ENCODE results near the gene IPO11. TPM values are rescaled to one million over a fixed set of nuclear protein-coding genes. Genes with fewer than 3 reads are reported as not detected.

Gene IPO11
- total and polyA plus RNA-seq, 2 experiments from 2014 or later: 18.7 to 64.7 TPM

- TF ChIP-seq ZNF462 (CRISPR knock-in tag; IDR thresholded peaks at IDR 0.05): no peak
These were observed 149.3 kb downstream of the IPO11 start (continued) for GRCh38 chr5:62561896-62562295.

GRCh38 chr5:62562867-62563266 is 150.3 kb downstream of the IPO11 start:
- Histone ChIP-seq H4K20me1 (replicated peaks; ENCODE audit: insufficient read depth) (no peaks in the 10 kb centered on the region), H3K27me3 (ENCODE audit: insufficient read depth) (no peaks in the 10 kb centered on the region), H3K9me2 (ENCODE audit: insufficient read depth) (no peaks in the 10 kb centered on the region), H2AFZ (no peak overlapping the region), H3K79me2 (replicated peaks; ENCODE audit: insufficient read depth) (0 out of 2 replicates have a peak, but pooled peaks cover 2% of the 10 kb centered on the region), H3F3A (replicated peaks; ENCODE audit: low read depth) (no peaks in the 10 kb centered on the region), H3K4me3 (no peak overlapping the region), H3K27ac (ENCODE audit: low read depth) (no peak overlapping the region), H3K4me1 (ENCODE audit: insufficient read depth) (peaks cover 8% of the 10 kb centered on the region; the same call in 1 of the 2 replicates), H3K4me2 (no peak overlapping the region), H3K36me3 (ENCODE audit: insufficient read depth) (no peaks in the 10 kb centered on the region)
- Mint-ChIP-seq H3K4me3 (no peak overlapping the region), H3K9me3 (peaks cover 15% of the 10 kb centered on the region), H3K36me3 (ENCODE audit: low read depth) (peaks cover 44% of the 10 kb centered on the region), H3K27me3 (ENCODE audit: insufficient read depth, low read depth, poor library complexity) (peaks cover 3% of the 10 kb centered on the region), H3K4me1 (peaks cover 7% of the 10 kb centered on the region), H3K27ac (no peak overlapping the region; the same call in 1 of the 2 replicates)
- peak; percentile 34; the same call in 2 of the 3 replicates for ATAC-seq
- no peak for DNase-seq (ENCODE audit: low spot score)
- TF ChIP-seq REST (IDR thresholded peaks at IDR 0.05; ENCODE audit: unreplicated experiment) (no peak), ETS1 (IDR thresholded peaks at IDR 0.05) (no peak), CTCF (conservative IDR thresholded peaks at IDR 0.05; ENCODE audit: low read depth in 2 of 2) (peak in 1 of 2 experiments; percentile 40; a peak in 2 of 4 replicates), ZNF114 (CRISPR knock-in tag; IDR thresholded peaks at IDR 0.05) (no peak), ZNF331 (CRISPR knock-in tag; IDR thresholded peaks at IDR 0.05; ENCODE audit: low read depth) (no peak), JUNB (IDR thresholded peaks at IDR 0.05; ENCODE audit: unreplicated experiment) (no peak)

Data from GM23338 (cell line).